ENCODE measurements around the gene DCDC2.

DCDC2 gene

DNA sequence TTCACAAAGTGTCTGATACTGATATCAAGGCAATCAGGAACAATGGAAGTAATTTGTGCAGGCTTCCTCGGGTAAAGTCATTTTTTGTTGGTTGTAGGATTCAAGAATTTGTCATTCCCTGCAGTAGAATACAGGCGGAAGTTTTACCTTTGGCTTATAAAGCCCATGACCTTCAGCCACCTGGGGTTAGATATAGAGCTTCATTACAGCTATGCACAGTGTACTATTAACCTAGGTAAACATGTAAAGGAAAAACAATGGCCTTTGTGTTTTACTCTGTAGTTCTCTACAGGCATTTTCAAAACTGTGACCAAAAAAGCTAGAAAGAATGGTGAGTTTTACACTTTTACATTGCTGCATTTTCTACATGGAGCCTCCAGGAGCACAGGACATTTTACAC is 116.9 kb downstream of the DCDC2 start:
- no peak for TF ChIP-seq SIN3A (IDR thresholded peaks at IDR 0.05; ENCODE audit: borderline replicate concordance, insufficient read depth, low read length)
- TF ChIP-seq FOXP2 (optimal IDR thresholded peaks at IDR 0.05; ENCODE audit: borderline replicate concordance, extremely low read depth, extremely low read length, insufficient read depth): no peak
- TF ChIP-seq, protein P1, sequence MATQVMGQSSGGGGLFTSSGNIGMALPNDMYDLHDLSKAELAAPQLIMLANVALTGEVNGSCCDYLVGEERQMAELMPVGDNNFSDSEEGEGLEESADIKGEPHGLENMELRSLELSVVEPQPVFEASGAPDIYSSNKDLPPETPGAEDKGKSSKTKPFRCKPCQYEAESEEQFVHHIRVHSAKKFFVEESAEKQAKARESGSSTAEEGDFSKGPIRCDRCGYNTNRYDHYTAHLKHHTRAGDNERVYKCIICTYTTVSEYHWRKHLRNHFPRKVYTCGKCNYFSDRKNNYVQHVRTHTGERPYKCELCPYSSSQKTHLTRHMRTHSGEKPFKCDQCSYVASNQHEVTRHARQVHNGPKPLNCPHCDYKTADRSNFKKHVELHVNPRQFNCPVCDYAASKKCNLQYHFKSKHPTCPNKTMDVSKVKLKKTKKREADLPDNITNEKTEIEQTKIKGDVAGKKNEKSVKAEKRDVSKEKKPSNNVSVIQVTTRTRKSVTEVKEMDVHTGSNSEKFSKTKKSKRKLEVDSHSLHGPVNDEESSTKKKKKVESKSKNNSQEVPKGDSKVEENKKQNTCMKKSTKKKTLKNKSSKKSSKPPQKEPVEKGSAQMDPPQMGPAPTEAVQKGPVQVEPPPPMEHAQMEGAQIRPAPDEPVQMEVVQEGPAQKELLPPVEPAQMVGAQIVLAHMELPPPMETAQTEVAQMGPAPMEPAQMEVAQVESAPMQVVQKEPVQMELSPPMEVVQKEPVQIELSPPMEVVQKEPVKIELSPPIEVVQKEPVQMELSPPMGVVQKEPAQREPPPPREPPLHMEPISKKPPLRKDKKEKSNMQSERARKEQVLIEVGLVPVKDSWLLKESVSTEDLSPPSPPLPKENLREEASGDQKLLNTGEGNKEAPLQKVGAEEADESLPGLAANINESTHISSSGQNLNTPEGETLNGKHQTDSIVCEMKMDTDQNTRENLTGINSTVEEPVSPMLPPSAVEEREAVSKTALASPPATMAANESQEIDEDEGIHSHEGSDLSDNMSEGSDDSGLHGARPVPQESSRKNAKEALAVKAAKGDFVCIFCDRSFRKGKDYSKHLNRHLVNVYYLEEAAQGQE (IDR thresholded peaks at IDR 0.05; ENCODE audit: insufficient read depth in 1 of 2, low read depth in 2 of 2, low read length in 2 of 2): no peak
- no peak for TF ChIP-seq TAF1 (IDR thresholded peaks at IDR 0.05; ENCODE audit: borderline replicate concordance, insufficient read depth, low read length)
- no peak for TF ChIP-seq POLR2AphosphoS5 (IDR thresholded peaks at IDR 0.05; ENCODE audit: low read depth, low read length)

DNA sequence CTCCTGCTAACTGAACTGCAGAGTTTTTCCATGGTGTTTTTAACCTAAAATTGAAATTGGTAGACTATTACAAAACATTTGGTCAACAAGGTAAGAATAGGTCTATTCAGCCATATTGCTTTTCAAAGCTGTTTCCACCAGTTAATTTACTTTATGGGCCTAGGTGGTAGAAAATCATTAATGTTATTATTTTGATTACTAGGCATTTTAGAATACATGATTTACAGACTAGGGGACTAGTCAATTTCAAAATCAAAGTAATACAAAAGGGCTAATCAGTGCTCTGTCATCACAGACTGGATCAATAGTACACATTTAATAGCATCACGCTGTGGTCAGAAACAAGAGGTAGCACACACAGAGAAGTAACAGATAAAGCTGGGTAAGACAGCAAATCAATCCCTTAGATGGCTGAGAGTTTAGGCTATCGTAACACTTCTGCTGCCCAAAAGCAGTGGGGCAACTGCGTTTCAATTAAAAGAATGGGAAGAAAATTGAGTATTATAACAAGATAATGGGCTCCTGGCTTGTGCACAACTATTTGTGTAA is 117.4 kb downstream of the DCDC2 start:
- TF ChIP-seq, protein P1 (IDR thresholded peaks at IDR 0.05; ENCODE audit: insufficient read depth in 1 of 2, low read depth in 2 of 2, low read length in 2 of 2): no peak
- no peak for TF ChIP-seq SIN3A (IDR thresholded peaks at IDR 0.05; ENCODE audit: borderline replicate concordance, insufficient read depth, low read length)
- TF ChIP-seq FOXP2 (optimal IDR thresholded peaks at IDR 0.05; ENCODE audit: borderline replicate concordance, extremely low read depth, extremely low read length, insufficient read depth): no peak
- TF ChIP-seq POLR2AphosphoS5 (IDR thresholded peaks at IDR 0.05; ENCODE audit: low read depth, low read length): no peak

- TF ChIP-seq FOXP2 (optimal IDR thresholded peaks at IDR 0.05; ENCODE audit: borderline replicate concordance, extremely low read depth, extremely low read length, insufficient read depth): no peak
- TF ChIP-seq, protein P1 (IDR thresholded peaks at IDR 0.05; ENCODE audit: insufficient read depth in 1 of 2, low read depth in 2 of 2, low read length in 2 of 2): no peak
- TF ChIP-seq TAF1 (IDR thresholded peaks at IDR 0.05; ENCODE audit: borderline replicate concordance, insufficient read depth, low read length): no peak
- no peak for TF ChIP-seq SIN3A (IDR thresholded peaks at IDR 0.05; ENCODE audit: borderline replicate concordance, insufficient read depth, low read length)
- no peak for TF ChIP-seq POLR2AphosphoS5 (IDR thresholded peaks at IDR 0.05; ENCODE audit: low read depth, low read length)
Measured at GRCh38 chr6:24238700-24239099, 119.2 kb downstream of the DCDC2 start.

- TF ChIP-seq SIN3A (IDR thresholded peaks at IDR 0.05; ENCODE audit: borderline replicate concordance, insufficient read depth, low read length) (no peak), FOXP2 (optimal IDR thresholded peaks at IDR 0.05; ENCODE audit: borderline replicate concordance, extremely low read depth, extremely low read length, insufficient read depth) (no peak), TAF1 (IDR thresholded peaks at IDR 0.05; ENCODE audit: borderline replicate concordance, insufficient read depth, low read length) (no peak), POLR2AphosphoS5 (IDR thresholded peaks at IDR 0.05; ENCODE audit: low read depth, low read length) (no peak)
- TF ChIP-seq, protein P1 (IDR thresholded peaks at IDR 0.05; ENCODE audit: insufficient read depth in 1 of 2, low read depth in 2 of 2, low read length in 2 of 2): no peak
Measured at GRCh38 chr6:24233813-24234442, 123.9 kb downstream of the DCDC2 start.

All from PFSK-1 (cell line).